Head of caudate nucleus (tissue), 42 donors: ENCODE data around the gene NOS1AP.
"Not testable (repeated sequence)": the region's sequence is repeated elsewhere in the genome, so short reads cannot be mapped to it uniquely, and the experiment has no call there.

Source experiments
- DNase-seq, 42 donors: peaks; one replicate each; pipeline versions ENCODE4 v3.0.0 to v3.0.0-alpha.2; 2020 to 2021; ENCODE audit warnings: mixed read lengths in 7 of 42
- intact Hi-C: fragments of 100-400 bp; cut with DNase I; formaldehyde crosslinking; loops from one replicate; pipeline ENCODE4 v1.15.0; 2022

The NOS1AP gene

GRCh38 chr1:162329826-162330225 is 260.3 kb downstream of the NOS1AP start:
- intact Hi-C loops, result no loop called here

GRCh38 chr1:162333991-162334390 is 264.5 kb downstream of the NOS1AP start:
- DNase-seq, result no peak
- intact Hi-C loops, result no loop called here

More at GRCh38 chr1:162329826-162330225, 260.3 kb downstream of the NOS1AP start:
- DNase-seq, result no peak

GRCh38 chr1:162335126-162335525 is 265.6 kb downstream of the NOS1AP start:
- peak in 6 of 42 donors; percentile 4 to 42 (median 16) for DNase-seq
- intact Hi-C loops, result no loop called here

- no peak for DNase-seq
- intact Hi-C loops, result no loop called here
Measured at GRCh38 chr1:162336621-162337285, 267.3 kb downstream of the NOS1AP start.

GRCh38 chr1:162342452-162342983 is 273.0 kb downstream of the NOS1AP start:
- intact Hi-C loops, result no loop called here
- no peak for DNase-seq

GRCh38 chr1:162343470-162343869 is 274.0 kb downstream of the NOS1AP start:
- intact Hi-C loops, result no loop called here

GRCh38 chr1:162347281-162347680 is 277.8 kb downstream of the NOS1AP start:
- DNase-seq, result no peak
- intact Hi-C loops, result no loop called here

More at GRCh38 chr1:162343470-162343869, 274.0 kb downstream of the NOS1AP start:
- DNase-seq, result no peak

GRCh38 chr1:162349635-162350330 is 280.3 kb downstream of the NOS1AP start:
- intact Hi-C loops, result no loop called here
- DNase-seq, result no peak

GRCh38 chr1:162351246-162351842 is 281.9 kb downstream of the NOS1AP start:
- intact Hi-C loops, result no loop called here

GRCh38 chr1:162351874-162352273 is 282.4 kb downstream of the NOS1AP start:
- DNase-seq, intact Hi-C loops: not testable (repeated sequence)

More at GRCh38 chr1:162351246-162351842, 281.9 kb downstream of the NOS1AP start:
- no peak for DNase-seq

GRCh38 chr1:162353078-162353477 is 283.6 kb downstream of the NOS1AP start:
- no peak for DNase-seq
- intact Hi-C loops, result no loop called here

GRCh38 chr1:162353702-162354101 is 284.2 kb downstream of the NOS1AP start:
- no peak for DNase-seq
- intact Hi-C loops, result no loop called here

- DNase-seq, result peak in 1 of 42 donors; percentile 20
- intact Hi-C loops, result no loop called here
Measured at GRCh38 chr1:162357681-162358266, 288.3 kb downstream of the NOS1AP start.

GRCh38 chr1:162358928-162359327 is 289.4 kb downstream of the NOS1AP start:
- intact Hi-C loops, result no loop called here

GRCh38 chr1:162359523-162360236 is 290.2 kb downstream of the NOS1AP start:
- intact Hi-C loops, result no loop called here
- DNase-seq, result peak in 1 of 42 donors; percentile 8

More at GRCh38 chr1:162358928-162359327, 289.4 kb downstream of the NOS1AP start:
- no peak for DNase-seq

GRCh38 chr1:162360237-162360873 is 290.9 kb downstream of the NOS1AP start:
- no peak for DNase-seq
- intact Hi-C loops, result no loop called here

GRCh38 chr1:162360874-162361260 is 291.4 kb downstream of the NOS1AP start:
- DNase-seq, result no peak
- intact Hi-C loops, result no loop called here

- intact Hi-C loops, result no loop called here
- no peak for DNase-seq
Measured at GRCh38 chr1:162361349-162361748, 291.9 kb downstream of the NOS1AP start.
